A673 (cell line): ENCODE results near the gene CD244. TPM values are rescaled to one million over a fixed set of nuclear protein-coding genes. Genes with fewer than 3 reads are reported as not detected.

Experiments
- BruUV-seq: library from RNA; stranded (reverse); fragments of 400-500 nt; replicated peaks from 2 replicates; lab custom pipeline; 2021; lab: Mats Ljungman, UMichigan
- CTCF ChIA-PET: fragments of 300-600 bp; sonication (Branson Sonifier 250); formaldehyde crosslinking; loops from one replicate; lab custom pipeline; 2022; ENCODE audit warnings: antibody characterized with exemption; lab: Charles Lee
- POLR2A ChIA-PET: fragments of 300-600 bp; sonication (Branson Sonifier 250); formaldehyde crosslinking; loops from one replicate; lab custom pipeline; 2022; ENCODE audit warnings: antibody characterized with exemption; ENCODE audit not compliant: low non-redundant PET; lab: Charles Lee
- DNase-seq: peaks from one replicate; pipeline ENCODE4 v3.0.0-alpha.2; 2015; ENCODE audit warnings: low spot score
- H3K27ac ChIP-seq: fragments of 200-600 bp; sonication (generic); 2 replicates; pipeline ENCODE4 v1.5.1; 2016; ENCODE audit warnings: mixed run types, low read depth, mild to moderate bottlenecking, mixed read lengths, antibody characterized with exemption, low read length; ENCODE audit not compliant: poor library complexity, severe bottlenecking
- H3K27me3 ChIP-seq: fragments of 200-600 bp; sonication (generic); replicated peaks from 2 replicates; pipeline ENCODE4 v1.6.1; 2017; ENCODE audit warnings: mixed run types, low read depth, mild to moderate bottlenecking, mixed read lengths, antibody characterized with exemption, low read length; ENCODE audit not compliant: insufficient read depth, poor library complexity
- H3K36me3 ChIP-seq: fragments of 200-600 bp; sonication (generic); 2 replicates; pipeline ENCODE4 v1.6.1; 2016; ENCODE audit warnings: mixed run types, mild to moderate bottlenecking, mixed read lengths, antibody characterized with exemption, low read length; ENCODE audit not compliant: insufficient read depth, poor library complexity, severe bottlenecking
- H3K4me1 ChIP-seq: fragments of 200-600 bp; sonication (generic); 2 replicates; pipeline ENCODE4 v1.6.1; 2017; ENCODE audit warnings: mixed run types, mild to moderate bottlenecking, mixed read lengths, antibody characterized with exemption, low read length; ENCODE audit not compliant: insufficient read depth, poor library complexity, severe bottlenecking
- H3K4me3 ChIP-seq: fragments of 200-600 bp; sonication (generic); 2 replicates; pipeline ENCODE4 v1.5.1; 2016; ENCODE audit warnings: low read depth, mixed run types, mild to moderate bottlenecking, mixed read lengths, low read length; ENCODE audit not compliant: poor library complexity, severe bottlenecking
- H3K9me3 ChIP-seq: fragments of 200-600 bp; sonication (generic); 2 replicates; pipeline ENCODE4 v1.6.1; 2016; ENCODE audit warnings: mixed run types, low read depth, mild to moderate bottlenecking, mixed read lengths, antibody characterized with exemption, low read length; ENCODE audit not compliant: poor library complexity, severe bottlenecking
- EZH2 ChIP-seq: fragments of 200-600 bp; sonication (generic); IDR thresholded peaks from 2 replicates; pipeline ENCODE4 v1.6.1; 2017; ENCODE audit warnings: borderline replicate concordance, low read depth, mild to moderate bottlenecking, mixed read lengths, antibody characterized with exemption, low read length; ENCODE audit not compliant: poor library complexity, severe bottlenecking
- intact Hi-C: fragments of 100-400 bp; cut with micrococcal nuclease; formaldehyde crosslinking; loops from one replicate; pipeline ENCODE4 v1.10.0; 2022; ENCODE audit not compliant: unreplicated experiment
- total RNA-seq: library from RNA; stranded (reverse); gene quantifications from 2 replicates; pipeline ENCODE4 v1.2.3, GENCODE V29; 2021
- TF ChIP-seq, protein P1 (sequence below): fragments of 300-800, 200-600 bp; sonication (generic); conservative IDR thresholded peaks from 2 replicates; pipeline ENCODE4 v1.5.1; 2017; ENCODE audit warnings: low read depth, mild to moderate bottlenecking, antibody characterized with exemption, low read length, moderate library complexity, mixed read lengths

CD244 gene
- total RNA-seq, 1 experiment from 2014 or later, result not detected

DNA sequence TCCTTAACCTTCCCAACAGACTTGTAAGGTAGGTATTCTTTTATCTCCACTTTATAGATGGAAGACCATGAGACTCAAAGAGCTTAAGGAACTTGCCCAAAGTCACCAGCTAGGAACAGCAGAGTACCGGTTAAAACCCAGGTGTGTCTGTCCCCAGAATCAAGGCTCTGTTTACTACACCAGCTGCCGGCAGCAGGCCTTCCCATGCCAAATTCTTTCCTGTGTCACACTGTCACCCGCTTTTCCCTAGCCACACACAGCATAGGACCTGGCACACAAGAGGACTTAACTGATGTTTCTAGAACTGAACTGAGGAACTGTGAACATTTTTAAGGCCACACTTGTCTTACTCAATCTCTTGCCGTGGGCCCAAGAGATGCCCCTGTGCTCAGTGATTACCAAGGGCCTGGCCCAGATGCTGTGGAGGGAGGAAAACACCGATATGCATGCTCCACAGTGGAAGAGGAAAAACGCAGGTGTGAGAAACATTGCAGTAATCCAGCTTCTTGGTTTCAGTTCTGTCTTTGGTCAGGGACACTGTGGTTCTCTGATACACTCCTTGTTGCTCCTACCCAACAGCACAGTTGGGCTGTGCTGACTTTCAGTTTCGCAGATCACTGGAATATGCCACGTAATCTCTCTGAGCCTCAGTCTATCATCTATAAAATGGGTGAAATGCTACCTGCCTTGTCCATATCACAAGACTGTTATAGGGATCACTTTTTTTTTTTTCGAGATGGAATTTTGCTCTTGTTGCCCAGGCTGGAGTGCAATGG, 80.6 kb downstream of the CD244 start:
- Histone ChIP-seq H3K27me3 (no peaks in the 10 kb centered on the region), H3K4me3 (no peak overlapping the region), H3K4me1 (no peaks in the 10 kb centered on the region), H3K9me3 (no peaks in the 10 kb centered on the region), H3K36me3 (no peaks in the 10 kb centered on the region), H3K27ac (no peak overlapping the region)
- no peak for TF ChIP-seq EZH2
- TF ChIP-seq, protein P1, sequence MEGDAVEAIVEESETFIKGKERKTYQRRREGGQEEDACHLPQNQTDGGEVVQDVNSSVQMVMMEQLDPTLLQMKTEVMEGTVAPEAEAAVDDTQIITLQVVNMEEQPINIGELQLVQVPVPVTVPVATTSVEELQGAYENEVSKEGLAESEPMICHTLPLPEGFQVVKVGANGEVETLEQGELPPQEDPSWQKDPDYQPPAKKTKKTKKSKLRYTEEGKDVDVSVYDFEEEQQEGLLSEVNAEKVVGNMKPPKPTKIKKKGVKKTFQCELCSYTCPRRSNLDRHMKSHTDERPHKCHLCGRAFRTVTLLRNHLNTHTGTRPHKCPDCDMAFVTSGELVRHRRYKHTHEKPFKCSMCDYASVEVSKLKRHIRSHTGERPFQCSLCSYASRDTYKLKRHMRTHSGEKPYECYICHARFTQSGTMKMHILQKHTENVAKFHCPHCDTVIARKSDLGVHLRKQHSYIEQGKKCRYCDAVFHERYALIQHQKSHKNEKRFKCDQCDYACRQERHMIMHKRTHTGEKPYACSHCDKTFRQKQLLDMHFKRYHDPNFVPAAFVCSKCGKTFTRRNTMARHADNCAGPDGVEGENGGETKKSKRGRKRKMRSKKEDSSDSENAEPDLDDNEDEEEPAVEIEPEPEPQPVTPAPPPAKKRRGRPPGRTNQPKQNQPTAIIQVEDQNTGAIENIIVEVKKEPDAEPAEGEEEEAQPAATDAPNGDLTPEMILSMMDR, result no peak
- no TSS peak for BruUV-seq
- no peak for DNase-seq
- intact Hi-C loops, result no loop called here
- ChIA-PET POLR2A (no interaction called here), CTCF (interaction anchor here (0.6 to 1.1 kb wide), 2 partner anchors 47 to 53 kb away, joined by 3 to 4 read pairs; no protein-coding TSS in a partner anchor)

DNA sequence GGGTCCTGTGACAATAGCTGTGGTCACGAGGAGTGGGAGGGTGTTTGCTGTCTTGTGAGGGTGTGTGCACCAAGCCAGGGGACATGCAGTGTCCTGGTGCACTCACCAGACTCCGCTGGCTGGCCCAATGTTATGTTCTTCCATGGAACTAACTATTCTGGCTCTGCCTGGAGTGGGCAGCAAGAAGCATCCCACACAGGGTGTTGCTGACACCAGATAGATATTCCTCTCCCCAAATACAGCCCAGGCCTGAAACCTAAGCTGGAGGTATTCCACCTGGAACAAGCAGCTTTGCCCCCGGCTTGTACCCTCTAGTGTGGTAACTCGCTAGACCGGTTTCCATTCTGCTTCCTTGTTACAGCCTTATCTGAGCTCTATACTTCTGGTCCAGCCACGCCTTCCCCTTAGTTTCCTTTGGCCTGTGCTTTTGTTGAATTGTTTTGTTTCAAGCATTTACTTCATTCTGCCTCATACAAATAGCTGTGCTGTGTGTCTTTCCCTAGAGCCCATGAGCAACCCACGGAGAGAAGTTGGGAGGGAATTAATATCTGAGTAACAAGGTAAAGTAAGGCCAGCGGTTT, 81.4 kb downstream of the CD244 start:
- ChIA-PET POLR2A (no interaction called here), CTCF (interaction anchor here (1.1 kb wide), 1 partner anchor 48 kb away, joined by 3 read pairs; no protein-coding TSS in a partner anchor)
- Histone ChIP-seq H3K9me3 (no peaks in the 10 kb centered on the region), H3K4me3 (no peak overlapping the region), H3K36me3 (no peaks in the 10 kb centered on the region), H3K27ac (no peak overlapping the region), H3K4me1 (no peaks in the 10 kb centered on the region), H3K27me3 (no peaks in the 10 kb centered on the region)
- no peak for DNase-seq
- no TSS peak for BruUV-seq
- no peak for TF ChIP-seq EZH2
- TF ChIP-seq, protein P1, result no peak
- intact Hi-C loops, result no loop called here

DNA sequence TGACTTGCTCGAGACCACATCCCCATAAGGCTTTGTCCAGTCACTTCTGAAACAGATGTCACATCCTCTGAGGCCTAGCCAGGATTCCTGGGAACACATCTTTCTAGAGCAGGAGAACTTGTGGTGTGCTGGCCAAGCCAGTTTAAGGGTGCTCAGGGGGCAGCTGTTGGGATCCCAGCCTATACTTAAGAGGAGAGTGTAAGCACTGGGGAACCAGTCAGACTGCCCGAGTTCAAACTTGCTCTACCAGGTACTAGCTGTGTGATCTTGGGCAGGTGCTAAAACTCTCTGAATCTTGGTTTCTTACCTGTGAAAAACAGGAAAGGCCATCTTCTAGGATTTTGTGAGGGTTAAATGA, 82.3 kb downstream of the CD244 start:
- POLR2A ChIA-PET, result no interaction called here
- H3K9me3 ChIP-seq, result no peaks in the 10 kb centered on the region
- no peak overlapping the region for H3K4me3 ChIP-seq
- TF ChIP-seq, protein P1, result no peak
- no peak for TF ChIP-seq EZH2
- CTCF ChIA-PET, result interaction anchor here (0.6 kb wide), 1 partner anchor 1701 kb away, joined by 3 read pairs; no protein-coding TSS in a partner anchor
- no peak for DNase-seq
- no peaks in the 10 kb centered on the region for H3K27me3 ChIP-seq
- no peaks in the 10 kb centered on the region for H3K4me1 ChIP-seq
- no TSS peak for BruUV-seq
- no peak overlapping the region for H3K27ac ChIP-seq
- intact Hi-C loops, result no loop called here
- H3K36me3 ChIP-seq, result no peaks in the 10 kb centered on the region

Other genes with a start within 250 kb of the CD244 start
- gene SLAMF1, start 215.8 kb downstream of the CD244 start, total RNA-seq, result 1.1 and 2.2 TPM in 2 replicates
- gene CD48, start 151.1 kb downstream of the CD244 start, total RNA-seq, result not detected in 2 replicates
- gene SLAMF7, start 123.6 kb downstream of the CD244 start, total RNA-seq, result not detected in 2 replicates
- gene LY9, start 66.7 kb downstream of the CD244 start, total RNA-seq, result not detected in 2 replicates
- gene ITLN1, start 22.3 kb upstream of the CD244 start, total RNA-seq, result not detected in 2 replicates
- not detected in 2 replicates for gene ITLN2, start 91.9 kb upstream of the CD244 start, total RNA-seq
- gene F11R, start 158.3 kb upstream of the CD244 start, total RNA-seq, result 2.3 and 4.1 TPM in 2 replicates
- gene TSTD1, start 176.1 kb upstream of the CD244 start, total RNA-seq, result 1.2 and 1.3 TPM in 2 replicates
- gene USF1, start 183.1 kb upstream of the CD244 start, total RNA-seq, result 54.5 and 57.9 TPM in 2 replicates
- not detected in 2 replicates for gene ARHGAP30, start 207.0 kb upstream of the CD244 start, total RNA-seq
- gene NECTIN4, start 226.7 kb upstream of the CD244 start, total RNA-seq, result not detected in 2 replicates
- 1.7 and 4.8 TPM in 2 replicates for gene KLHDC9, start 235.5 kb upstream of the CD244 start, total RNA-seq